AG04449 (cell line): ENCODE results near the gene TRIM45.

Experiments used
- CTCF ChIA-PET: fragments of 350-600 bp; formaldehyde crosslinking; extraction: SDS; loops from one replicate; lab custom pipeline; 2021; ENCODE audit warnings: antibody characterized with exemption; lab: Yijun Ruan, JAX
- POLR2A ChIA-PET: fragments of 400-600, 350-600 bp; formaldehyde crosslinking; extraction: SDS; loops from one replicate; lab custom pipeline; 2020; ENCODE audit warnings: antibody characterized with exemption, inconsistent platforms; lab: Yijun Ruan, JAX
- DNase-seq: peaks from one replicate; pipeline ENCODE4 v3.0.0-alpha.2; 2010; ENCODE audit warnings: low read depth, low spot score
- H3K4me3 ChIP-seq: 2 replicates; pipeline ENCODE4 v1.5.1; 2011; ENCODE audit warnings: low read depth, mild to moderate bottlenecking, control low read depth, low read length
- CTCF ChIP-seq: IDR thresholded peaks from one replicate; pipeline ENCODE4 v1.5.1; 2011; ENCODE audit warnings: mild to moderate bottlenecking, moderate library complexity, low read length, control low read depth, inconsistent platforms; ENCODE audit not compliant: insufficient read depth; ENCODE audit errors: missing control alignments

The TRIM45 gene

DNA sequence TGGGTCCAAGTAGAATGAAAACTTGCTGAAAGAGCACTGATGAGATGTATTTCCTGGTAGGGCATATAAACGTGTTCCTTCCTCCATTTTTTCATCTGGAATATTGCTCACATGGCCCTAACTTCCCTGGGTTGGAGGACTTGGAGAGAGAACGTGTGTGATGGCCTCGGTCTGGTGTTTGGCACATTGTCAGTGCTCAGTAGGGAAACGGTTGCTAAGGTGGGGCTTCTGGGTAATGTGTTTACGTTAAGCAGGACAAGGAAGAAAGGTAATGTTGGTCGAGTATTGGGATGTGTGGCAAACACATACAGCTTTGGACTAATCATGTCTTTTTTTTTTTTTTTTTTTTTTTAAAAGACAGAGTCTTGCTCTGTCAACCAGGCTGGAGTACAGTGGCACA lies 55.2 kb downstream of the TRIM45 start:
- ChIA-PET POLR2A (no interaction called here), CTCF (interaction anchor here (0.9 to 12.9 kb wide), 17 partner anchors 9 to 692 kb away, joined by 3 to 592 read pairs (median 6); partner anchors contain the start of gene TRIM45)
- no peak for TF ChIP-seq CTCF
- no peak overlapping the region for H3K4me3 ChIP-seq
- DNase-seq: no peak

GRCh38 chr1:117061986-117062415 lies 59.5 kb downstream of the TRIM45 start:
- no peak overlapping the region for H3K4me3 ChIP-seq
- no peak for TF ChIP-seq CTCF
- peak; percentile 53 for DNase-seq
- ChIA-PET CTCF (interaction anchor here (1.2 to 4.3 kb wide), 8 partner anchors 9 to 337 kb away, joined by 4 to 33 read pairs (median 6); no protein-coding TSS in a partner anchor), POLR2A (interaction anchor here (0.6 to 1.2 kb wide), 2 partner anchors 67 to 88 kb away, joined by 3 to 4 read pairs; no protein-coding TSS in a partner anchor)
